Brain pericyte (primary cell): ENCODE measurements around the gene MB21D2.

Experiments used
- DNase-seq: peaks from one replicate; pipeline ENCODE4 v3.0.0-alpha.2; 2012; ENCODE audit warnings: low read depth, low spot score

Gene MB21D2

GRCh38 chr3:192923731-192924130 is 6.1 kb upstream of the MB21D2 start:
- DNase-seq: no peak

GRCh38 chr3:192921793-192922192 is 4.1 kb upstream of the MB21D2 start:
- no peak for DNase-seq

- DNase-seq: no peak
Measured at GRCh38 chr3:192920411-192920810, 2.8 kb upstream of the MB21D2 start.

- no peak for DNase-seq
Measured at GRCh38 chr3:192919901-192920300, 2.2 kb upstream of the MB21D2 start.

- no peak for DNase-seq
Measured at GRCh38 chr3:192918275-192918588, 576 bp upstream of the MB21D2 start.

- DNase-seq: no peak
Measured at GRCh38 chr3:192917028-192917403, 640 bp downstream of the MB21D2 start.

- DNase-seq: peak; percentile 21
Measured at GRCh38 chr3:192916371-192917027, 1.2 kb downstream of the MB21D2 start.

- DNase-seq: no peak
Measured at GRCh38 chr3:192915722-192916121, 1.9 kb downstream of the MB21D2 start.

- no peak for DNase-seq
Measured at GRCh38 chr3:192915304-192915703, 2.4 kb downstream of the MB21D2 start.

- no peak for DNase-seq
Measured at GRCh38 chr3:192914848-192915247, 2.8 kb downstream of the MB21D2 start.

GRCh38 chr3:192913540-192913939 is 4.1 kb downstream of the MB21D2 start:
- no peak for DNase-seq

GRCh38 chr3:192911293-192911692 is 6.4 kb downstream of the MB21D2 start:
- no peak for DNase-seq

- DNase-seq: no peak
Measured at GRCh38 chr3:192907784-192908183, 9.9 kb downstream of the MB21D2 start.

- no peak for DNase-seq
Measured at GRCh38 chr3:192906940-192907339, 10.7 kb downstream of the MB21D2 start.

GRCh38 chr3:192905980-192906678 is 11.5 kb downstream of the MB21D2 start:
- no peak for DNase-seq

- no peak for DNase-seq
Measured at GRCh38 chr3:192904632-192905289, 12.9 kb downstream of the MB21D2 start.

GRCh38 chr3:192902549-192902948 is 15.1 kb downstream of the MB21D2 start:
- DNase-seq: no peak

GRCh38 chr3:192901435-192901834 is 16.2 kb downstream of the MB21D2 start:
- no peak for DNase-seq

- DNase-seq: no peak
Measured at GRCh38 chr3:192899540-192899982, 18.1 kb downstream of the MB21D2 start.

- DNase-seq: no peak
Measured at GRCh38 chr3:192897005-192897404, 20.7 kb downstream of the MB21D2 start.

GRCh38 chr3:192896208-192896607 is 21.4 kb downstream of the MB21D2 start:
- DNase-seq: no peak

GRCh38 chr3:192894676-192895075 is 23.0 kb downstream of the MB21D2 start:
- no peak for DNase-seq
